Neural progenitor cell (in vitro differentiated cells): ENCODE measurements around the gene MBNL2.

Experiments used
- EZH2 ChIP-seq: fragments of 200-600 bp; sonication (generic); IDR thresholded peaks from 2 replicates; pipeline ENCODE4 v1.6.1; 2017; ENCODE audit warnings: antibody characterized with exemption, mild to moderate bottlenecking, moderate library complexity
- TF ChIP-seq, protein P1 (sequence below): fragments of 200-600 bp; sonication (generic); IDR thresholded peaks from 2 replicates; pipeline ENCODE4 v1.5.1; 2017; ENCODE audit warnings: antibody characterized with exemption, mild to moderate bottlenecking

DNA sequence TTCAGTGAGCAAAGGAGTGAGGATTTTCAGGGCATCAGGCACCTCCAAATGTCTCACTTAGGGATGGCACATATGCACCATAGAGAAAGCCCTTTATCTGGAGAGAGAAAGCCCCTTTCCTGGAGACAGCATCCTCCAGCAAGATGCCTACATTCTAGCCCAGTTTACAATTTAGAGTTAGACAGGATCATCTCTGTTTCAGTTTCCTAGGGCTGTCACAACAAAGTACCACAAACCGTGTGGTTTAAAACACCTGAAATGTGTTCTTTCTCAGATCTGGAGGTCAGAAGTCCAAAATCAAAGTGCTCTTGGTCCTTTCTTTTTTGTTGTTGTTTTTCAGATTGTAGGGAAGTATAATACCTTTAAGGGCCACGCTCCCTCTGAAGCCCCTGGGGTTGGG lies 61.8 kb downstream of the MBNL2 start:
- TF ChIP-seq, protein P1, sequence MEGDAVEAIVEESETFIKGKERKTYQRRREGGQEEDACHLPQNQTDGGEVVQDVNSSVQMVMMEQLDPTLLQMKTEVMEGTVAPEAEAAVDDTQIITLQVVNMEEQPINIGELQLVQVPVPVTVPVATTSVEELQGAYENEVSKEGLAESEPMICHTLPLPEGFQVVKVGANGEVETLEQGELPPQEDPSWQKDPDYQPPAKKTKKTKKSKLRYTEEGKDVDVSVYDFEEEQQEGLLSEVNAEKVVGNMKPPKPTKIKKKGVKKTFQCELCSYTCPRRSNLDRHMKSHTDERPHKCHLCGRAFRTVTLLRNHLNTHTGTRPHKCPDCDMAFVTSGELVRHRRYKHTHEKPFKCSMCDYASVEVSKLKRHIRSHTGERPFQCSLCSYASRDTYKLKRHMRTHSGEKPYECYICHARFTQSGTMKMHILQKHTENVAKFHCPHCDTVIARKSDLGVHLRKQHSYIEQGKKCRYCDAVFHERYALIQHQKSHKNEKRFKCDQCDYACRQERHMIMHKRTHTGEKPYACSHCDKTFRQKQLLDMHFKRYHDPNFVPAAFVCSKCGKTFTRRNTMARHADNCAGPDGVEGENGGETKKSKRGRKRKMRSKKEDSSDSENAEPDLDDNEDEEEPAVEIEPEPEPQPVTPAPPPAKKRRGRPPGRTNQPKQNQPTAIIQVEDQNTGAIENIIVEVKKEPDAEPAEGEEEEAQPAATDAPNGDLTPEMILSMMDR: no peak
- no peak for TF ChIP-seq EZH2
